GM12878 (cell line): ENCODE data around the gene SMARCD3. TPM values are rescaled to one million over a fixed set of nuclear protein-coding genes. Genes with fewer than 3 reads are reported as not detected.

ENCODE experiments used
- ATAC-seq: fragments of 200-7000 bp; cut with Tn5 transposase; 3 replicates; pipeline ENCODE4 v1.9.1; 2020; ENCODE audit warnings: mild to moderate bottlenecking, moderate library complexity
- BruUV-seq: library from RNA; stranded (reverse); fragments of 400-500 nt; replicated peaks from 2 replicates; lab custom pipeline; 2021; lab: Mats Ljungman, UMichigan
- CTCF ChIA-PET: fragments of 300-600 bp; sonication (Branson Sonifier 250); formaldehyde crosslinking; extraction: SDS; loops from one replicate; lab custom pipeline; 2021; ENCODE audit warnings: inconsistent platforms; lab: Yijun Ruan, JAX
- POLR2A ChIA-PET: fragments of 350-600 bp; formaldehyde crosslinking; extraction: SDS; loops from one replicate; lab custom pipeline; 2021; ENCODE audit warnings: inconsistent platforms; lab: Charles Lee
- RAD21 ChIA-PET: fragments of 300-600 bp; sonication (Branson Sonifier 250); formaldehyde crosslinking; loops from one replicate; lab custom pipeline; 2023; ENCODE audit warnings: antibody characterized with exemption; ENCODE audit not compliant: unreplicated experiment; lab: Charles Lee
- SMC1A ChIA-PET: fragments of 300-600 bp; sonication (Branson Sonifier 250); formaldehyde crosslinking; loops from one replicate; lab custom pipeline; 2023; ENCODE audit not compliant: unreplicated experiment, uncharacterized antibody; lab: Charles Lee
- DNase-seq: peaks from one replicate; pipeline ENCODE4 v3.0.0-alpha.2; 2011; ENCODE audit warnings: low read depth, low spot score
- FAIRE-seq: peaks from 3 replicates; lab custom pipeline; 2011; peaks lifted over from hg19 to GRCh38; lab: Jason Lieb, UNC
- H2AFZ ChIP-seq: 2 replicates; pipeline ENCODE4 v1.6.0; 2011; ENCODE audit warnings: low read depth, low read length, control low read depth; ENCODE audit not compliant: control insufficient read depth
- H3K27ac ChIP-seq: 2 replicates; pipeline ENCODE4 v1.5.1; 2011; ENCODE audit warnings: control low read depth; ENCODE audit not compliant: control insufficient read depth, insufficient read depth
- H3K27me3 ChIP-seq, 2 experiments: replicated peaks in 1 of 2; 2 replicates each; pipeline versions ENCODE4 v1.6.0 to v1.6.1; 2011; ENCODE audit warnings: low read length in 1 of 2; ENCODE audit not compliant: control insufficient read depth in 2 of 2, insufficient read depth in 2 of 2
- H3K36me3 ChIP-seq, 2 experiments: 2 replicates each; pipeline ENCODE4 v1.5.1; 2011; ENCODE audit warnings: low read length in 1 of 2; ENCODE audit not compliant: control insufficient read depth in 2 of 2, insufficient read depth in 2 of 2
- H3K4me1 ChIP-seq: 2 replicates; pipeline ENCODE4 v1.6.1; 2011; ENCODE audit warnings: mild to moderate bottlenecking, low read length, moderate library complexity, mixed read lengths; ENCODE audit not compliant: control insufficient read depth, insufficient read depth
- H3K4me2 ChIP-seq: 2 replicates; pipeline ENCODE4 v1.6.0; 2011; ENCODE audit warnings: control low read depth; ENCODE audit not compliant: control insufficient read depth, insufficient read depth
- H3K4me3 ChIP-seq: fragments of 200-600 bp; sonication (generic); 2 replicates; pipeline ENCODE4 v1.5.1; 2016
- H3K79me2 ChIP-seq: 2 replicates; pipeline ENCODE4 v1.6.0; 2011; ENCODE audit warnings: low read length; ENCODE audit not compliant: control insufficient read depth, insufficient read depth
- H3K9ac ChIP-seq: 2 replicates; pipeline ENCODE4 v1.8.0; 2011; ENCODE audit warnings: low read length, control low read depth, mixed read lengths; ENCODE audit not compliant: control insufficient read depth, insufficient read depth
- H3K9me3 ChIP-seq: replicated peaks from 3 replicates; pipeline ENCODE4 v1.5.1; 2011; ENCODE audit warnings: mild to moderate bottlenecking, low read length; ENCODE audit not compliant: control insufficient read depth, insufficient read depth
- H4K20me1 ChIP-seq: 2 replicates; pipeline ENCODE4 v1.6.0; 2011; ENCODE audit not compliant: control insufficient read depth, insufficient read depth
- ATF3 ChIP-seq: IDR thresholded peaks from 2 replicates; pipeline ENCODE4 v1.6.1; 2011; ENCODE audit warnings: low read depth, mild to moderate bottlenecking, low read length, moderate library complexity, borderline replicate concordance; ENCODE audit errors: extremely low read depth
- EGR1 ChIP-seq, 2 experiments: IDR thresholded peaks; 1 replicate in 1 of 2; 2 replicates in 1 of 2; pipeline ENCODE4 v1.6.1; 2011 to 2012; ENCODE audit warnings: low read depth in 2 of 2, low read length in 2 of 2, borderline replicate concordance in 1 of 2, mild to moderate bottlenecking in 1 of 2, moderate library complexity in 1 of 2
- ESRRA ChIP-seq: IDR thresholded peaks from 2 replicates; pipeline ENCODE4 v1.6.1; 2012; ENCODE audit warnings: mild to moderate bottlenecking, low read length, improper control_type of control experiment
- MEF2A ChIP-seq: IDR thresholded peaks from 2 replicates; pipeline ENCODE4 v1.6.1; 2011; ENCODE audit warnings: low read depth, mild to moderate bottlenecking, low read length, moderate library complexity; ENCODE audit not compliant: insufficient read depth
- NR2F1 ChIP-seq: fragments of 450-650 bp; conservative IDR thresholded peaks from 2 replicates; pipeline ENCODE4 v1.6.1; 2017; ENCODE audit warnings: mild to moderate bottlenecking
- PRDM15 ChIP-seq: fragments of 450-650 bp; formaldehyde crosslinking; IDR thresholded peaks from 2 replicates; pipeline ENCODE4 v1.4.0; 2020; ENCODE audit warnings: mild to moderate bottlenecking, moderate library complexity
- RB1 ChIP-seq: fragments of 450-650 bp; formaldehyde crosslinking; IDR thresholded peaks from 2 replicates; pipeline ENCODE4 v1.6.1; 2017; ENCODE audit warnings: mild to moderate bottlenecking, borderline replicate concordance
- SREBF2 ChIP-seq: IDR thresholded peaks from 2 replicates; pipeline ENCODE4 v1.6.1; 2012; ENCODE audit warnings: mild to moderate bottlenecking, low read length
- WRNIP1 ChIP-seq: IDR thresholded peaks from 2 replicates; pipeline ENCODE4 v1.6.1; 2011; ENCODE audit warnings: low read depth, low read length, improper control_type of control experiment, borderline replicate concordance
- WGBS: methylation state at CpG from one replicate; pipeline ENCODE4 v1.1.6; 2016; ENCODE audit warnings: low lambda C conversion rate; ENCODE audit not compliant: insufficient replicate concordance, insufficient coverage; ENCODE audit errors: missing lambda C conversion rate; 5-methylcytosine and 5-hydroxymethylcytosine counted together
- in situ Hi-C: fragments of 300-500 bp; cut with MboI; formaldehyde crosslinking; loops from 9 replicates; pipeline ENCODE4 v1.14.3; 2018; ENCODE audit warnings: mixed read lengths
- intact Hi-C: fragments of 100-400 bp; cut with micrococcal nuclease; formaldehyde crosslinking; loops from one replicate; pipeline ENCODE4 v1.14.2; 2022; ENCODE audit not compliant: unreplicated experiment
- polyA plus RNA-seq, 11 experiments: library from polyadenylated mRNA; depleted of rRNA in 4 of 11; unstranded in 6 of 11; stranded (reverse) in 5 of 11; fragments of >200 nt; fragmentation: Nextera tagmentation in 4 of 11; fragmentation: Illumina TruSeq in 1 of 11; extraction: Ambion mirVana in 4 of 11; extraction: Trizol in 1 of 11; gene quantifications; 1 replicate in 1 of 11; 2 replicates in 10 of 11; pipeline versions ENCODE4 v1.2.1 to v1.2.3, GENCODE V29; 2011 to 2016; ENCODE audit warnings: inconsistent platforms in 2 of 11, missing spikeins in 2 of 11, low read depth in 1 of 11
- total RNA-seq, 4 experiments: library from RNA; depleted of rRNA in 3 of 4; stranded (reverse); fragments of >200 nt in 3 of 4; fragmentation: Illumina TruSeq in 1 of 4; extraction: Trizol in 1 of 4; gene quantifications; 2 replicates each; pipeline versions ENCODE4 v1.2.1 to v1.2.3, GENCODE V29; 2013 to 2021
- TF ChIP-seq, protein P1 (sequence below), 3 experiments: IDR thresholded peaks in 2 of 3; conservative IDR thresholded peaks in 1 of 3; 2 replicates each; pipeline ENCODE4 v1.5.1; 2011; ENCODE audit warnings: low read depth in 3 of 3, low read length in 3 of 3, mild to moderate bottlenecking in 3 of 3, control low read depth in 2 of 3, moderate library complexity in 2 of 3, inconsistent platforms in 1 of 3, mixed read lengths in 1 of 3; ENCODE audit not compliant: control insufficient read depth in 2 of 3, insufficient read depth in 1 of 3; ENCODE audit errors: extremely low read depth in 1 of 3

The SMARCD3 gene
- total and polyA plus RNA-seq, 10 of the 15 experiments (the other 5 are each of a cell fraction or from before 2014, with no cell fraction given): 0.11 to 1.4 (median 0.16) TPM

GRCh38 chr7:151191544-151191943, 57.0 kb downstream of the SMARCD3 start:
- CTCF ChIA-PET: no interaction called here
- H3K9me3 ChIP-seq: no peaks in the 10 kb centered on the region
- peaks cover 0 to 6% of the 10 kb centered on the region in 2 experiments; a peak in 1 of 4 replicates for H3K27me3 ChIP-seq
- no peak for ATAC-seq
- FAIRE-seq: no peak
- no TSS peak for BruUV-seq
- no peaks in the 10 kb centered on the region for H3K79me2 ChIP-seq
- RAD21 ChIA-PET: no interaction called here
- SMC1A ChIA-PET: no interaction called here
- H3K27ac ChIP-seq: no peak overlapping the region
- no peak overlapping the region for H2AFZ ChIP-seq
- H3K9ac ChIP-seq: no peak overlapping the region
- TF ChIP-seq MEF2A (no peak), WRNIP1 (no peak), NR2F1 (no peak), ATF3 (no peak), ESRRA (no peak), RB1 (no peak), PRDM15 (CRISPR knock-in tag) (no peak), SREBF2 (no peak), EGR1 (IDR thresholded peaks at IDR 0.05; ENCODE audit: borderline replicate concordance in 1 of 2, low read depth in 2 of 2, low read length in 2 of 2) (no peak)
- TF ChIP-seq, protein P1, sequence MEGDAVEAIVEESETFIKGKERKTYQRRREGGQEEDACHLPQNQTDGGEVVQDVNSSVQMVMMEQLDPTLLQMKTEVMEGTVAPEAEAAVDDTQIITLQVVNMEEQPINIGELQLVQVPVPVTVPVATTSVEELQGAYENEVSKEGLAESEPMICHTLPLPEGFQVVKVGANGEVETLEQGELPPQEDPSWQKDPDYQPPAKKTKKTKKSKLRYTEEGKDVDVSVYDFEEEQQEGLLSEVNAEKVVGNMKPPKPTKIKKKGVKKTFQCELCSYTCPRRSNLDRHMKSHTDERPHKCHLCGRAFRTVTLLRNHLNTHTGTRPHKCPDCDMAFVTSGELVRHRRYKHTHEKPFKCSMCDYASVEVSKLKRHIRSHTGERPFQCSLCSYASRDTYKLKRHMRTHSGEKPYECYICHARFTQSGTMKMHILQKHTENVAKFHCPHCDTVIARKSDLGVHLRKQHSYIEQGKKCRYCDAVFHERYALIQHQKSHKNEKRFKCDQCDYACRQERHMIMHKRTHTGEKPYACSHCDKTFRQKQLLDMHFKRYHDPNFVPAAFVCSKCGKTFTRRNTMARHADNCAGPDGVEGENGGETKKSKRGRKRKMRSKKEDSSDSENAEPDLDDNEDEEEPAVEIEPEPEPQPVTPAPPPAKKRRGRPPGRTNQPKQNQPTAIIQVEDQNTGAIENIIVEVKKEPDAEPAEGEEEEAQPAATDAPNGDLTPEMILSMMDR (IDR thresholded peaks at IDR 0.05 in 2 of 3, conservative IDR thresholded peaks at IDR 0.05 in 1 of 3; ENCODE audit: control insufficient read depth in 2 of 3, extremely low read depth in 1 of 3, insufficient read depth in 1 of 3, low read depth in 3 of 3, low read length in 3 of 3): no peak
- no peaks in the 10 kb centered on the region for H3K36me3 ChIP-seq
- peaks cover 7% of the 10 kb centered on the region for H3K4me1 ChIP-seq
- in situ Hi-C loops: no loop called here
- no peaks in the 10 kb centered on the region for H4K20me1 ChIP-seq
- POLR2A ChIA-PET: no interaction called here
- intact Hi-C loops: no loop called here
- DNase-seq: no peak
- no peak overlapping the region for H3K4me2 ChIP-seq
- H3K4me3 ChIP-seq: no peak overlapping the region
- 28% methylated on average over 12 of the region's 12 CpGs for WGBS
